Astrocyte (in vitro differentiated cells and primary cell): ENCODE measurements around the gene WSCD1. TPM values are rescaled to one million over a fixed set of nuclear protein-coding genes. Genes with fewer than 3 reads are reported as not detected.

Experiments used
- DNase-seq: peaks from one replicate; pipeline ENCODE4 v3.0.0-alpha.2; 2010; ENCODE audit warnings: low read depth
- FAIRE-seq: peaks from 2 replicates; lab custom pipeline; 2011; peaks lifted over from hg19 to GRCh38; lab: Jason Lieb, UNC
- H2AFZ ChIP-seq: 2 replicates; pipeline ENCODE4 v1.6.0; 2012; ENCODE audit warnings: low read depth, low read length, inconsistent platforms
- H3K27ac ChIP-seq: 2 replicates; pipeline ENCODE4 v1.5.1; 2011; ENCODE audit warnings: low read depth, low read length, inconsistent platforms
- H3K27me3 ChIP-seq: 2 replicates; pipeline ENCODE4 v1.6.0; 2011; ENCODE audit warnings: low read length, inconsistent platforms; ENCODE audit not compliant: insufficient read depth
- H3K36me3 ChIP-seq: 2 replicates; pipeline ENCODE4 v1.5.1; 2011; ENCODE audit warnings: low read length, inconsistent platforms; ENCODE audit not compliant: insufficient read depth
- H3K4me1 ChIP-seq: 2 replicates; pipeline ENCODE4 v1.5.1; 2011; ENCODE audit warnings: low read length, inconsistent platforms; ENCODE audit not compliant: insufficient read depth
- H3K4me2 ChIP-seq: 2 replicates; pipeline ENCODE4 v1.6.0; 2012; ENCODE audit warnings: low read length, inconsistent platforms
- H3K4me3 ChIP-seq: 2 replicates; pipeline ENCODE4 v1.5.1; 2011; ENCODE audit warnings: low read depth, mild to moderate bottlenecking, low read length, inconsistent platforms; ENCODE audit not compliant: insufficient read depth
- H3K79me2 ChIP-seq: 2 replicates; pipeline ENCODE4 v1.6.0; 2012; ENCODE audit warnings: mild to moderate bottlenecking, low read length, inconsistent platforms; ENCODE audit not compliant: insufficient read depth
- H3K9ac ChIP-seq: 2 replicates; pipeline ENCODE4 v1.6.0; 2012; ENCODE audit warnings: mild to moderate bottlenecking, low read length, inconsistent platforms
- H3K9me3 ChIP-seq: 2 replicates; pipeline ENCODE4 v1.5.1; 2012; ENCODE audit warnings: low read depth, mild to moderate bottlenecking, low read length, inconsistent platforms; ENCODE audit not compliant: insufficient read depth
- H4K20me1 ChIP-seq: 2 replicates; pipeline ENCODE4 v1.6.0; 2012; ENCODE audit warnings: low read length, inconsistent platforms; ENCODE audit not compliant: insufficient read depth
- H3K27ac Mint-ChIP-seq: one replicate; pipeline ENCODE4 v1.8.0; 2021; ENCODE audit warnings: mild to moderate bottlenecking, mixed read lengths; ENCODE audit not compliant: unreplicated experiment
- H3K27me3 Mint-ChIP-seq: one replicate; pipeline ENCODE4 v1.8.0; 2021; ENCODE audit warnings: low read depth, mixed read lengths; ENCODE audit not compliant: unreplicated experiment
- H3K36me3 Mint-ChIP-seq: one replicate; pipeline ENCODE4 v1.8.0; 2021; ENCODE audit warnings: low read depth, mixed read lengths; ENCODE audit not compliant: unreplicated experiment
- H3K4me1 Mint-ChIP-seq: one replicate; pipeline ENCODE4 v1.8.0; 2021; ENCODE audit warnings: low read depth, mixed read lengths; ENCODE audit not compliant: unreplicated experiment
- H3K4me3 Mint-ChIP-seq: one replicate; pipeline ENCODE4 v1.8.0; 2021; ENCODE audit warnings: mild to moderate bottlenecking, moderate library complexity, mixed read lengths; ENCODE audit not compliant: unreplicated experiment
- H3K9me3 Mint-ChIP-seq: one replicate; pipeline ENCODE4 v1.8.0; 2021; ENCODE audit warnings: mild to moderate bottlenecking, mixed read lengths; ENCODE audit not compliant: unreplicated experiment
- EZH2 ChIP-seq: IDR thresholded peaks from 2 replicates; pipeline ENCODE4 v1.6.1; 2012; ENCODE audit warnings: mild to moderate bottlenecking, low read length, inconsistent platforms; ENCODE audit not compliant: insufficient read depth
- total RNA-seq: library from RNA; stranded (reverse); gene quantifications from 2 replicates; pipeline ENCODE4 v1.2.1, GENCODE V29; 2021
- TF ChIP-seq, protein P1 (sequence below): IDR thresholded peaks from 2 replicates; pipeline ENCODE4 v1.5.1; 2011; ENCODE audit warnings: low read depth, mild to moderate bottlenecking, inconsistent platforms, low read length, moderate library complexity; ENCODE audit not compliant: insufficient read depth

WSCD1 gene
- total RNA-seq, 1 donor from 2014 or later, result 3.9 TPM

GRCh38 chr17:6162892-6163291, 92.7 kb downstream of the WSCD1 start:
- no peak overlapping the region for H3K9ac ChIP-seq
- no peak overlapping the region for H3K4me2 ChIP-seq
- no peaks in the 10 kb centered on the region for H3K4me1 ChIP-seq
- no peak overlapping the region for H2AFZ ChIP-seq
- Mint-ChIP-seq H3K4me1 (peaks cover 4% of the 10 kb centered on the region), H3K27me3 (peaks cover 50% of the 10 kb centered on the region), H3K4me3 (no peak overlapping the region), H3K9me3 (peaks cover 2% of the 10 kb centered on the region), H3K27ac (no peak overlapping the region), H3K36me3 (no peaks in the 10 kb centered on the region)
- no peaks in the 10 kb centered on the region for H3K36me3 ChIP-seq
- FAIRE-seq, result no peak
- H3K4me3 ChIP-seq, result no peak overlapping the region
- H3K27me3 ChIP-seq, result peaks cover 13% of the 10 kb centered on the region
- H3K9me3 ChIP-seq, result no peaks in the 10 kb centered on the region
- no peak overlapping the region for H3K27ac ChIP-seq
- H4K20me1 ChIP-seq, result no peaks in the 10 kb centered on the region
- TF ChIP-seq EZH2, result no peak
- TF ChIP-seq, protein P1, sequence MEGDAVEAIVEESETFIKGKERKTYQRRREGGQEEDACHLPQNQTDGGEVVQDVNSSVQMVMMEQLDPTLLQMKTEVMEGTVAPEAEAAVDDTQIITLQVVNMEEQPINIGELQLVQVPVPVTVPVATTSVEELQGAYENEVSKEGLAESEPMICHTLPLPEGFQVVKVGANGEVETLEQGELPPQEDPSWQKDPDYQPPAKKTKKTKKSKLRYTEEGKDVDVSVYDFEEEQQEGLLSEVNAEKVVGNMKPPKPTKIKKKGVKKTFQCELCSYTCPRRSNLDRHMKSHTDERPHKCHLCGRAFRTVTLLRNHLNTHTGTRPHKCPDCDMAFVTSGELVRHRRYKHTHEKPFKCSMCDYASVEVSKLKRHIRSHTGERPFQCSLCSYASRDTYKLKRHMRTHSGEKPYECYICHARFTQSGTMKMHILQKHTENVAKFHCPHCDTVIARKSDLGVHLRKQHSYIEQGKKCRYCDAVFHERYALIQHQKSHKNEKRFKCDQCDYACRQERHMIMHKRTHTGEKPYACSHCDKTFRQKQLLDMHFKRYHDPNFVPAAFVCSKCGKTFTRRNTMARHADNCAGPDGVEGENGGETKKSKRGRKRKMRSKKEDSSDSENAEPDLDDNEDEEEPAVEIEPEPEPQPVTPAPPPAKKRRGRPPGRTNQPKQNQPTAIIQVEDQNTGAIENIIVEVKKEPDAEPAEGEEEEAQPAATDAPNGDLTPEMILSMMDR, result no peak
- no peak for DNase-seq
- no peaks in the 10 kb centered on the region for H3K79me2 ChIP-seq

GRCh38 chr17:6163612-6164333, 93.6 kb downstream of the WSCD1 start:
- H3K36me3 Mint-ChIP-seq, result no peaks in the 10 kb centered on the region
- Histone ChIP-seq H3K27me3 (peaks cover 13% of the 10 kb centered on the region), H3K27ac (no peak overlapping the region), H3K4me1 (no peaks in the 10 kb centered on the region), H3K36me3 (no peaks in the 10 kb centered on the region), H3K9me3 (no peaks in the 10 kb centered on the region), H4K20me1 (no peaks in the 10 kb centered on the region), H3K79me2 (no peaks in the 10 kb centered on the region), H3K4me3 (no peak overlapping the region), H3K4me2 (no peak overlapping the region), H3K9ac (no peak overlapping the region), H2AFZ (no peak overlapping the region)
- H3K4me3 Mint-ChIP-seq, result no peak overlapping the region
- TF ChIP-seq, protein P1, result no peak
- TF ChIP-seq EZH2, result no peak
- peak; percentile 21 for DNase-seq
- H3K4me1 Mint-ChIP-seq, result peaks cover 4% of the 10 kb centered on the region
- no peak for FAIRE-seq
- peaks cover 2% of the 10 kb centered on the region for H3K9me3 Mint-ChIP-seq
- H3K27me3 Mint-ChIP-seq, result peaks cover 55% of the 10 kb centered on the region
- no peak overlapping the region for H3K27ac Mint-ChIP-seq

GRCh38 chr17:6164996-6165395, 94.8 kb downstream of the WSCD1 start:
- H3K4me3 Mint-ChIP-seq, result no peak overlapping the region
- Histone ChIP-seq H3K4me2 (no peak overlapping the region), H3K27me3 (peaks cover 6% of the 10 kb centered on the region), H3K27ac (no peak overlapping the region), H3K4me1 (no peaks in the 10 kb centered on the region), H3K36me3 (no peaks in the 10 kb centered on the region), H3K9me3 (no peaks in the 10 kb centered on the region), H2AFZ (no peak overlapping the region), H3K4me3 (no peak overlapping the region), H4K20me1 (no peaks in the 10 kb centered on the region), H3K79me2 (no peaks in the 10 kb centered on the region), H3K9ac (no peak overlapping the region)
- TF ChIP-seq EZH2, result no peak
- TF ChIP-seq, protein P1, result no peak
- peaks cover 4% of the 10 kb centered on the region for H3K4me1 Mint-ChIP-seq
- H3K36me3 Mint-ChIP-seq, result no peaks in the 10 kb centered on the region
- H3K9me3 Mint-ChIP-seq, result peaks cover 3% of the 10 kb centered on the region
- FAIRE-seq, result no peak
- H3K27me3 Mint-ChIP-seq, result peaks cover 55% of the 10 kb centered on the region
- no peak overlapping the region for H3K27ac Mint-ChIP-seq
- DNase-seq, result no peak
